ENCODE measurements around the gene TRAK2.
"Not testable (repeated sequence)": the region's sequence is repeated elsewhere in the genome, so short reads cannot be mapped to it uniquely, and the experiment has no call there.

The TRAK2 gene

DNA sequence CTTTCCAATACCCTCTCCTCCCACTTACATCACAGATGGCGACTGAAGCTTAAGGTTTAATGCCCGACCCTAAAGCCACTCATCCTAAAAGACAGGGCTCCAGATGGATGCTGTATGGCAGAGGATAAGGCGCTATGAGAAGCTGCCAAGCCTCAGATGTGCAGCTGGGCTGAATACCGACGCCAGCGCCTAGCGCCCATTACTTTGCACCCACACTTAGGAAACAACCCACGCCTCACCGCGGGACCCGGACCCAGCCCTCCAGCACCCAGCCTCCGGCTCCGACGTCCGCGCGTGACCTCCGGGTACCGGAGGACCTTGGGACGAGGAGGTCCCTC lies 335 bp downstream of the TRAK2 start:
- TF ChIP-seq, protein P1, sequence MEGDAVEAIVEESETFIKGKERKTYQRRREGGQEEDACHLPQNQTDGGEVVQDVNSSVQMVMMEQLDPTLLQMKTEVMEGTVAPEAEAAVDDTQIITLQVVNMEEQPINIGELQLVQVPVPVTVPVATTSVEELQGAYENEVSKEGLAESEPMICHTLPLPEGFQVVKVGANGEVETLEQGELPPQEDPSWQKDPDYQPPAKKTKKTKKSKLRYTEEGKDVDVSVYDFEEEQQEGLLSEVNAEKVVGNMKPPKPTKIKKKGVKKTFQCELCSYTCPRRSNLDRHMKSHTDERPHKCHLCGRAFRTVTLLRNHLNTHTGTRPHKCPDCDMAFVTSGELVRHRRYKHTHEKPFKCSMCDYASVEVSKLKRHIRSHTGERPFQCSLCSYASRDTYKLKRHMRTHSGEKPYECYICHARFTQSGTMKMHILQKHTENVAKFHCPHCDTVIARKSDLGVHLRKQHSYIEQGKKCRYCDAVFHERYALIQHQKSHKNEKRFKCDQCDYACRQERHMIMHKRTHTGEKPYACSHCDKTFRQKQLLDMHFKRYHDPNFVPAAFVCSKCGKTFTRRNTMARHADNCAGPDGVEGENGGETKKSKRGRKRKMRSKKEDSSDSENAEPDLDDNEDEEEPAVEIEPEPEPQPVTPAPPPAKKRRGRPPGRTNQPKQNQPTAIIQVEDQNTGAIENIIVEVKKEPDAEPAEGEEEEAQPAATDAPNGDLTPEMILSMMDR (IDR thresholded peaks at IDR 0.05; ENCODE audit: borderline replicate concordance, insufficient read depth, low read depth, low read length): no peak

DNA sequence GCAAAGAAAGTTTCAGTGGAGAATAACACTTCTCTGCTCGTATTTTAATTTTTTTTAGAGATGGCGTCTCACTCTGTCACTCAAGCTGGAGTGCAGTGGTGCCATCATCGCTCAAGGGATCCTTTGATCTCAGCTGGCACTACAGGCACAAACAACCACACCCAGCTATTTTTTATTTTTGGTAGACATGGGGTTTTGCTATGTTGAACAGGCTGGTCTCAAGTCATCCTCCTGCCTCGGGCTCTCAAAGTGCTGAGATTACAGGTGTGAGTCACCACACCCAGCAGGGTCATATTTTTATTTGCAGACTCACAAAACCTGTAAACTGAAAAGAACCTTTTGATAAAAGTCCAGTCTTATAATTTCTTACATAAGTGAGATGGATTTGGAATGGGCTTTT lies 2.6 kb downstream of the TRAK2 start:
- H3K4me3 ChIP-seq (ENCODE audit: low read depth, low read length): no peak overlapping the region
- TF ChIP-seq, protein P1 (IDR thresholded peaks at IDR 0.05; ENCODE audit: borderline replicate concordance, insufficient read depth, low read depth, low read length): no peak

More for the DNA sequence above, 335 bp downstream of the TRAK2 start:
- H3K4me3 ChIP-seq (ENCODE audit: low read depth, low read length): peak overlapping the region; percentile 83

DNA sequence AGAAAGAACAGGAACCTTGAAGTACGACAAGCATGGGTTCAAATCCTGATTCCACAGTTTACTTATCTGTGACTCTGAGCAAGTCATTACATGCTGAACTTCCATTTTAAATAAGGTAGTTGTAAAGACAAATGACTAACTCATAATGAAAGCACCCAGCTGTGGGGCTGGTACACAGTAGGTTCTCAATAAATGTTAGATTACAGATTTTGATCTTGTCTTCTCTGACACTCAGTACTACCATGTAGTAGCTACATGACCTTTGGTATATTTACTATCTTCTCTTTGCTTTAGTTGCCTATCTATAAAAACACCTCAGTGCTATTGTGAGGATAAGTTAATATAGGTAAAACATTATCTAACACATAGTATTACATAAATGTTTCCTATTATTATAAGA lies 3.2 kb downstream of the TRAK2 start:
- no peak overlapping the region for H3K4me3 ChIP-seq (ENCODE audit: low read depth, low read length)
- TF ChIP-seq, protein P1 (IDR thresholded peaks at IDR 0.05; ENCODE audit: borderline replicate concordance, insufficient read depth, low read depth, low read length): no peak

DNA sequence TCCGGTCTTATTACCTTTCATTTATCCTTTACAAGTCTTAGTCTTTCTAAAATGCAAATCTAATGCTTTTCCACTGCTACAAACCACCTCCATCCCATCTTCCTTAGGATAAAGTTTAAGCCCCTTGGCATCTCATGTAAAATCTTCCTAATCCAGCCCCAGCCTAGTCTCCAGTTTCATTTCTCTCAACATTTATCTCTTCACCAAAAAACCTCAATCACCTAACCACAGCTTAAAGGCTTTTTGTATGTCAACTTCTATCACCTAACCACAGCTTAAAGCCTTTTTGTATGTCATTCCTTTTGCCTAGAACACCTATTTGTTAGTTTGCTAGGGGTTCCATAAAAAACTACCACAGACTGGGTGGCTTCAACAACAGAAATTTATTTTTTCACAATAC lies 4.2 kb downstream of the TRAK2 start:
- no peak overlapping the region for H3K4me3 ChIP-seq (ENCODE audit: low read depth, low read length)
- TF ChIP-seq, protein P1 (IDR thresholded peaks at IDR 0.05; ENCODE audit: borderline replicate concordance, insufficient read depth, low read depth, low read length): no peak

DNA sequence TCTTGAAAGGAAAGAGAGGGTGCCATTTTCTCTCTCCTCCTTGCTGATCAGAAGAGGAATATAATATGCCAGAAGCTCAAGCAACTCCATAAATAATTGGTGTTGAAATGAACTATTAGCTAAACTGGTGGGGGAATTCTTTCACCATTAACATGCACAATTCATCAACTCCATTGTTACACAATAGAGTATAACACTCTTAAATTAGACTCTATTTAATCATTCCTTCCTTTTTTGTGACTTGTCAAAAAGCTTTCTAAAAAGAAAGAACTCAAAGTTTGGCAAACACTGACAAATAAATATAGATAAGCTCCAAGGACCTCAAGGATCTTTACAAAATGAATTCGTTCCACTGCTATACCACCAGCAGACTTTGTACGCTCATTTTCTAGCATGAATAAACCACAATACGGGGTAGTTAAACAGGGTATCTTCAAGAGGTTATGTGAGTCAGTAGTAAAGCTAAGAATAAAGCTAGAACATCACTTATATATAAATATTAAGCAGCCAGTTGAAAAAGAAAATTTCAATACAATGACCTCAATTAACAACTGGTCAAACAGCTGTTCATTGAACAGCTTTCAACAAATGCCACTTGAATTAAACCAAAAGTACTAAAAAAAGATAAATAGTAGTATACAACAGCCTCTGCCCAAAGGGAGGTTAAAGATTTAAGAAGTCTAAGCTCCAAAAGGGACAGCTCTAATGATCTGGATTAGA lies 6.4 kb downstream of the TRAK2 start:
- H3K4me3 ChIP-seq (ENCODE audit: low read depth, low read length): no peak overlapping the region
- TF ChIP-seq, protein P1 (IDR thresholded peaks at IDR 0.05; ENCODE audit: borderline replicate concordance, insufficient read depth, low read depth, low read length): no peak

DNA sequence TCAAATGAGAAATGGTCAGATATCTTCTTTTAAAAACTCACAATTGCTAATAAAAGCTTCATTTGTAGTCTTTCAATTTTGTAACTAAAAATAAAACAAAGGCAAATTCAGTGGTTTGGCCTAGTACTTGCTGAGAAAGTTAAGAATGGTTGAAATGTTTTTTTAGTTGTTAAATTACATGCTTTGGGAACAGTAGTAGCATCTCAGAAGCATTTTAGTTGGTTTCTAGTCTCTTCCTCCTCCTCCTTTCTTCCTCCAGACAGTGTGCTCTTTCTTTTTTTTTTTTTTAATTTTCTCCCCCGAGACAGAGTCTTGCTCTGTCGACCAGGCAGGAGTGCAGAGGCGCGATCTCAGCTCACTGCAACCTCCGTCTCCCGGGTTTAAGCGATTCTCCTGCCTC lies 9.8 kb downstream of the TRAK2 start:
- TF ChIP-seq, protein P1 (IDR thresholded peaks at IDR 0.05; ENCODE audit: borderline replicate concordance, insufficient read depth, low read depth, low read length): no peak
- H3K4me3 ChIP-seq (ENCODE audit: low read depth, low read length): no peak overlapping the region

DNA sequence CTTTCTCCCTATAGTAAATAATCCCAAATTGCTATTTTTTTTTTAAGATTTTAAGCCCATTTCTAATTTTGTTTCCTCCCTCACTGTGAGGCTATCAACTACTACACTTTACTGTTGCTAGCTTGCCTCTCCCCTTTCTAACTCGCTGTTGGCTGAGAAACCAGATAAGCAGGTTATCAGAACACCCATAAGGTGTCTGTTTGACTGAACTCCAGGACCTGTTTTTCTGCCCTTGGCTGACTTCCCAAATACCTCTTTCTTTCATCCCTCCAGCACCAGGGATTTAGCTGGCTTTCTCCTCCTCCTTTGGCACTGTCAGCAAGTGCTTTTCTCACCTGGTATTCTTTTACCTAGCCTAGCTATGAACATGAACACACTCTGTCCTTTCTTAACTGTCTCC lies 11.1 kb downstream of the TRAK2 start:
- H3K4me3 ChIP-seq (ENCODE audit: low read depth, low read length): no peak overlapping the region
- TF ChIP-seq, protein P1 (IDR thresholded peaks at IDR 0.05; ENCODE audit: borderline replicate concordance, insufficient read depth, low read depth, low read length): no peak

DNA sequence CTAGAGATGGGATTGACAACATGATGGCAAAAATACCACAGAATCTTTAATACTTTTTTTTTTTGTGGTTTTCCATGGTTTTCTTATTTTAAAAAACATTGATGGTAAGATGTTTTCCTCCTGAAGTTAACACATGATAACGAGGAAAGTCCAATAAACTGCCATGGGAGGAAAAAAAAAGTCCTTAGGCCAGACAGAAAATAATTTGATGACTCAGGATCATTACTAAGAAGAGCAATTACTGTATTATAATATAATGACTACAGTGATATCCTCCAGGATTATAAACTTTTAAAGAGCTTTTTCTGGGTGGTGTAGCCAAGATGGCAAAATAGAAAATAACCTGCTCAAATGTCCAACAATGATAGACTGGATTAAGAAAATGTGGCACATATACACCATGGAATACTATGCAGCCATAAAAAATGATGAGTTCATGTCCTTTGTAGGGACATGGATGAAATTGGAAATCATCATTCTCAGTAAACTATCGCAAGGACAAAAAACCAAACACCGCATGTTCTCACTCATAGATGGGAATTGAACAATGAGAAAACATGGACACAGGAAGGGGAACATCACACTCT lies 11.8 kb downstream of the TRAK2 start:
- not testable (repeated sequence) for H3K4me3 ChIP-seq (ENCODE audit: low read depth, low read length)

Measured in GM12875 (cell line).